Smooth muscle cell (in vitro differentiated cells): ENCODE data around the gene TMPRSS15. TPM values are rescaled to one million over a fixed set of nuclear protein-coding genes. Genes with fewer than 3 reads are reported as not detected.
A peak's percentile ranks its signal among the peaks of the same experiment; 100 is the strongest.

ENCODE experiments used
- DNase-seq: peaks from one replicate; lab custom pipeline; 2025; ENCODE audit not compliant: unreplicated experiment; lab: John Stamatoyannopoulos, UW
- H2AFZ ChIP-seq: fragments of 200-600 bp; sonication (generic); 2 replicates; pipeline ENCODE4 v1.6.0; 2016; ENCODE audit warnings: antibody characterized with exemption, low read depth, mild to moderate bottlenecking
- H3F3A ChIP-seq: fragments of 200-600 bp; sonication (generic); 2 replicates; pipeline ENCODE4 v1.6.0; 2017; ENCODE audit warnings: antibody characterized with exemption, low read depth
- H3K27ac ChIP-seq: fragments of 200-600 bp; sonication (generic); 2 replicates; pipeline ENCODE4 v1.5.1; 2016; ENCODE audit warnings: low read depth, mild to moderate bottlenecking
- H3K27me3 ChIP-seq: fragments of 200-600 bp; sonication (generic); 2 replicates; pipeline ENCODE4 v1.6.1; 2016; ENCODE audit warnings: low read depth, mild to moderate bottlenecking
- H3K36me3 ChIP-seq: fragments of 200-600 bp; sonication (generic); 2 replicates; pipeline ENCODE4 v1.5.1; 2016; ENCODE audit warnings: low read depth
- H3K4me1 ChIP-seq: fragments of 200-600 bp; sonication (generic); 2 replicates; pipeline ENCODE4 v1.5.1; 2016; ENCODE audit warnings: low read depth
- H3K4me2 ChIP-seq: fragments of 200-600 bp; sonication (generic); 2 replicates; pipeline ENCODE4 v1.6.0; 2016; ENCODE audit warnings: mild to moderate bottlenecking
- H3K4me3 ChIP-seq: fragments of 200-600 bp; sonication (generic); 2 replicates; pipeline ENCODE4 v1.5.1; 2016; ENCODE audit warnings: mild to moderate bottlenecking
- H3K79me2 ChIP-seq: fragments of 200-600 bp; sonication (generic); 2 replicates; pipeline ENCODE4 v1.6.0; 2016; ENCODE audit warnings: low read depth, mild to moderate bottlenecking
- H3K9ac ChIP-seq: fragments of 200-600 bp; sonication (generic); 2 replicates; pipeline ENCODE4 v1.6.0; 2016; ENCODE audit warnings: low read depth
- H3K9me3 ChIP-seq: fragments of 200-600 bp; sonication (generic); replicated peaks from 2 replicates; pipeline ENCODE4 v1.5.1; 2016; ENCODE audit warnings: low read depth
- H4K20me1 ChIP-seq: fragments of 200-600 bp; sonication (generic); 2 replicates; pipeline ENCODE4 v1.6.0; 2016; ENCODE audit warnings: low read depth
- WGBS: methylation state at CpG from one replicate; pipeline ENCODE4 v1.1.7; 2016; ENCODE audit warnings: low lambda C conversion rate; 5-methylcytosine and 5-hydroxymethylcytosine counted together
- polyA plus RNA-seq: library from polyadenylated mRNA; unstranded; fragments of >200 nt; fragmentation: Nextera tagmentation; extraction: Ambion mirVana; gene quantifications from 2 replicates; pipeline ENCODE4 v1.2.1, GENCODE V29; 2016
- total RNA-seq: library from RNA; depleted of rRNA; stranded (reverse); fragments of >200 nt; gene quantifications from 2 replicates; pipeline ENCODE4 v1.2.3, GENCODE V29; 2014
- TF ChIP-seq, protein P1 (sequence below): fragments of 200-600 bp; sonication (generic); IDR thresholded peaks from 2 replicates; pipeline ENCODE4 v1.5.1; 2017; ENCODE audit warnings: borderline replicate concordance, mild to moderate bottlenecking, antibody characterized with exemption; ENCODE audit not compliant: insufficient read depth, poor library complexity, severe bottlenecking

The TMPRSS15 gene
- total and polyA plus RNA-seq, 2 experiments from 2014 or later, result not detected

- Histone ChIP-seq H3K27me3 (no peaks in the 10 kb centered on the region), H3K9ac (no peak overlapping the region), H3K27ac (no peak overlapping the region), H3K9me3 (no peaks in the 10 kb centered on the region), H3K4me2 (no peak overlapping the region), H3F3A (no peaks in the 10 kb centered on the region), H4K20me1 (no peaks in the 10 kb centered on the region), H3K4me1 (peaks cover 2% of the 10 kb centered on the region), H3K79me2 (no peaks in the 10 kb centered on the region), H2AFZ (no peak overlapping the region), H3K36me3 (no peaks in the 10 kb centered on the region), H3K4me3 (no peak overlapping the region)
- WGBS, result 63% methylated on average over 3 of the region's 3 CpGs
- no peak for DNase-seq
- TF ChIP-seq, protein P1, sequence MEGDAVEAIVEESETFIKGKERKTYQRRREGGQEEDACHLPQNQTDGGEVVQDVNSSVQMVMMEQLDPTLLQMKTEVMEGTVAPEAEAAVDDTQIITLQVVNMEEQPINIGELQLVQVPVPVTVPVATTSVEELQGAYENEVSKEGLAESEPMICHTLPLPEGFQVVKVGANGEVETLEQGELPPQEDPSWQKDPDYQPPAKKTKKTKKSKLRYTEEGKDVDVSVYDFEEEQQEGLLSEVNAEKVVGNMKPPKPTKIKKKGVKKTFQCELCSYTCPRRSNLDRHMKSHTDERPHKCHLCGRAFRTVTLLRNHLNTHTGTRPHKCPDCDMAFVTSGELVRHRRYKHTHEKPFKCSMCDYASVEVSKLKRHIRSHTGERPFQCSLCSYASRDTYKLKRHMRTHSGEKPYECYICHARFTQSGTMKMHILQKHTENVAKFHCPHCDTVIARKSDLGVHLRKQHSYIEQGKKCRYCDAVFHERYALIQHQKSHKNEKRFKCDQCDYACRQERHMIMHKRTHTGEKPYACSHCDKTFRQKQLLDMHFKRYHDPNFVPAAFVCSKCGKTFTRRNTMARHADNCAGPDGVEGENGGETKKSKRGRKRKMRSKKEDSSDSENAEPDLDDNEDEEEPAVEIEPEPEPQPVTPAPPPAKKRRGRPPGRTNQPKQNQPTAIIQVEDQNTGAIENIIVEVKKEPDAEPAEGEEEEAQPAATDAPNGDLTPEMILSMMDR, result no peak
Observed at GRCh38 chr21:18417141-18417790, 13.7 kb upstream of the TMPRSS15 start.

DNA sequence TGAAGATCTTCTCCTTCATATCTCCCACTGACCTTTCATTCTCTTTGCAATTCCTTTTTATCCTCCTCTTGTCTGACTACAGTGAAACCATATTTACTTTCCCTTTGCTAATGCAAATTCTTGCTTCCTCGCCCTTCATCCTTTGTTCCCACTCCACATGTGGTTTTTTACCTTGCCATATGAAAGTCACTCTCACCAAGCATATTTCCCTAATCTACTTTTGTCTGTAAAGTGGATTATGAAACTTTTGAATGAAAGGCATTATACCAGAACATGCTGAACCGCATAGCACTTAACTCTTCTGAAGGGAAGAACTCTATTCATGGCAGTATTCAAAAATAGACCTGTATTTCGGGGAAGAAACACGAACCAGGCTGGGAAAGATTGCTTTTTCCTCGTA is 8.0 kb upstream of the TMPRSS15 start:
- Histone ChIP-seq H3K79me2 (no peaks in the 10 kb centered on the region), H3K4me3 (peak overlapping the region; percentile 7), H3K4me2 (no peak overlapping the region), H3F3A (no peaks in the 10 kb centered on the region), H3K9me3 (no peaks in the 10 kb centered on the region), H3K36me3 (no peaks in the 10 kb centered on the region), H3K27me3 (no peaks in the 10 kb centered on the region), H3K4me1 (peaks cover 12% of the 10 kb centered on the region), H3K9ac (no peak overlapping the region), H3K27ac (no peak overlapping the region), H2AFZ (no peak overlapping the region), H4K20me1 (no peaks in the 10 kb centered on the region)
- 33% methylated on average over 5 of the region's 5 CpGs for WGBS
- DNase-seq, result no peak
- TF ChIP-seq, protein P1, result no peak

- H3K36me3 ChIP-seq, result no peaks in the 10 kb centered on the region
- no peak overlapping the region for H3K4me2 ChIP-seq
- no peak overlapping the region for H2AFZ ChIP-seq
- H4K20me1 ChIP-seq, result no peaks in the 10 kb centered on the region
- no peak overlapping the region for H3K27ac ChIP-seq
- 100% methylated on average over 1 of the region's 1 CpG for WGBS
- H3K79me2 ChIP-seq, result no peaks in the 10 kb centered on the region
- no peaks in the 10 kb centered on the region for H3F3A ChIP-seq
- DNase-seq, result no peak
- H3K4me3 ChIP-seq, result no peak overlapping the region
- peaks cover 12% of the 10 kb centered on the region for H3K4me1 ChIP-seq
- TF ChIP-seq, protein P1, result no peak
- H3K9ac ChIP-seq, result no peak overlapping the region
- H3K9me3 ChIP-seq, result no peaks in the 10 kb centered on the region
- H3K27me3 ChIP-seq, result no peaks in the 10 kb centered on the region
Observed at GRCh38 chr21:18409579-18409978, 6.0 kb upstream of the TMPRSS15 start.

DNA sequence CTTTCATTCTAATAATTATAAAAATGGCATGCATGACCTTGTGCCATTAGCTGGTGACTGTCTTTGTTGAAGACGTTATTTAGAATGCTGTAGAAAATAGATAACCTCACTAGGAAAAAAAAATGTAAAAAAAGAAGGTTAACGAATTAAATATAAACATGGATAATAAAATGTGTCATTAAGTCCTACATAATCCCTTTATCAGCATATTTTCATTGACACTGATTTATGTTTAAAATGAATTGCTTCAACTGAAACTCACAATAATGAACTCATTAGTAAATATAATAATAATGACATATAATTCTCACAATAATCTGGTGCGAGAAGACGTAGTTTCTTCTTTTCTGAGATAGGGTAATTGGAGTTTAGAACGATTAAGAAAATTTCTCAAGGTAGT is 4.7 kb downstream of the TMPRSS15 start:
- TF ChIP-seq, protein P1, result no peak
- no peak overlapping the region for H3K9ac ChIP-seq
- H3K9me3 ChIP-seq, result no peaks in the 10 kb centered on the region
- no peaks in the 10 kb centered on the region for H3K36me3 ChIP-seq
- H4K20me1 ChIP-seq, result no peaks in the 10 kb centered on the region
- DNase-seq, result no peak
- no peak overlapping the region for H3K27ac ChIP-seq
- 88% methylated on average over 5 of the region's 5 CpGs for WGBS
- no peak overlapping the region for H3K4me3 ChIP-seq
- no peaks in the 10 kb centered on the region for H3K79me2 ChIP-seq
- no peaks in the 10 kb centered on the region for H3K27me3 ChIP-seq
- no peak overlapping the region for H2AFZ ChIP-seq
- no peaks in the 10 kb centered on the region for H3K4me1 ChIP-seq
- H3K4me2 ChIP-seq, result no peak overlapping the region
- no peaks in the 10 kb centered on the region for H3F3A ChIP-seq
